ENCODE data around the gene MAP3K4.

DNA sequence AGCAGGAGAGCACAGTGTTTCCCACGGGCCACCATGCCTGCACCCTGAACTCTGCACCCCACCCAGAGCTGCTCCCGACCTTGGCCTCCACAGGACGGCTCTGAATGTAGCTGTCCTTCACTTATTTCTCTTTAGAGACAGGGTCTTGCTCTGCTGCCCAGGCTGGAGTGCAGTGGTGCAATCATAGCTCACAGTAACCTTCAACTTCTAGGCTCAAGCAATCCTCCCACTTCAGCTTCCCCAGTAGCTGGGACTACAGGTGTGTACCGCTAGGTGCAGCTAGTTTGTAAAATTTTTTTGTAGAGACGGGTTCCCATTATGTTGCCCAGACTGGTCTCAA lies 151.4 kb downstream of the MAP3K4 start:
- TF ChIP-seq, protein P1, sequence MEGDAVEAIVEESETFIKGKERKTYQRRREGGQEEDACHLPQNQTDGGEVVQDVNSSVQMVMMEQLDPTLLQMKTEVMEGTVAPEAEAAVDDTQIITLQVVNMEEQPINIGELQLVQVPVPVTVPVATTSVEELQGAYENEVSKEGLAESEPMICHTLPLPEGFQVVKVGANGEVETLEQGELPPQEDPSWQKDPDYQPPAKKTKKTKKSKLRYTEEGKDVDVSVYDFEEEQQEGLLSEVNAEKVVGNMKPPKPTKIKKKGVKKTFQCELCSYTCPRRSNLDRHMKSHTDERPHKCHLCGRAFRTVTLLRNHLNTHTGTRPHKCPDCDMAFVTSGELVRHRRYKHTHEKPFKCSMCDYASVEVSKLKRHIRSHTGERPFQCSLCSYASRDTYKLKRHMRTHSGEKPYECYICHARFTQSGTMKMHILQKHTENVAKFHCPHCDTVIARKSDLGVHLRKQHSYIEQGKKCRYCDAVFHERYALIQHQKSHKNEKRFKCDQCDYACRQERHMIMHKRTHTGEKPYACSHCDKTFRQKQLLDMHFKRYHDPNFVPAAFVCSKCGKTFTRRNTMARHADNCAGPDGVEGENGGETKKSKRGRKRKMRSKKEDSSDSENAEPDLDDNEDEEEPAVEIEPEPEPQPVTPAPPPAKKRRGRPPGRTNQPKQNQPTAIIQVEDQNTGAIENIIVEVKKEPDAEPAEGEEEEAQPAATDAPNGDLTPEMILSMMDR (IDR thresholded peaks at IDR 0.05), result no peak
- no peak for TF ChIP-seq POLR2A (IDR thresholded peaks at IDR 0.05)
- TF ChIP-seq EP300 (IDR thresholded peaks at IDR 0.05), result no peak
